ENCODE results near the gene AOPEP. TPM values are rescaled to one million over a fixed set of nuclear protein-coding genes. Genes with fewer than 3 reads are reported as not detected.
"Not testable (repeated sequence)": the region's sequence is repeated elsewhere in the genome, so short reads cannot be mapped to it uniquely, and the experiment has no call there.

Gene AOPEP
- polyA plus RNA-seq, 5 donors: 29.3 to 40.6 (median 37.4) TPM

GRCh38 chr9:94867842-94868312 is 141.4 kb downstream of the AOPEP start:
- DNase-seq: peak in 1 of 2 donors; percentile 50

- no peak for DNase-seq
Measured at GRCh38 chr9:94868464-94868863, 142.0 kb downstream of the AOPEP start.

GRCh38 chr9:94869415-94869843 is 142.9 kb downstream of the AOPEP start:
- DNase-seq: no peak

GRCh38 chr9:94870465-94870792 is 143.9 kb downstream of the AOPEP start:
- DNase-seq: no peak

GRCh38 chr9:94870793-94871558 is 144.5 kb downstream of the AOPEP start:
- DNase-seq: no peak

- DNase-seq: no peak
Measured at GRCh38 chr9:94872083-94872833, 145.8 kb downstream of the AOPEP start.

GRCh38 chr9:94872891-94873511 is 146.5 kb downstream of the AOPEP start:
- no peak for DNase-seq

- no peak for DNase-seq
Measured at GRCh38 chr9:94874316-94874715, 147.8 kb downstream of the AOPEP start.

- no peak for DNase-seq
Measured at GRCh38 chr9:94875300-94876020, 149.0 kb downstream of the AOPEP start.

GRCh38 chr9:94878804-94879203 is 152.3 kb downstream of the AOPEP start:
- DNase-seq: not testable (repeated sequence)

GRCh38 chr9:94879230-94879629 is 152.7 kb downstream of the AOPEP start:
- no peak for DNase-seq

- no peak for DNase-seq
Measured at GRCh38 chr9:94881023-94881422, 154.5 kb downstream of the AOPEP start.

GRCh38 chr9:94881454-94881853 is 155.0 kb downstream of the AOPEP start:
- DNase-seq: no peak

GRCh38 chr9:94881940-94882339 is 155.4 kb downstream of the AOPEP start:
- DNase-seq: no peak

- DNase-seq: peak in 1 of 2 donors; percentile 70
Measured at GRCh38 chr9:94882966-94883641, 156.6 kb downstream of the AOPEP start.

GRCh38 chr9:94885854-94886447 is 159.5 kb downstream of the AOPEP start:
- no peak for DNase-seq

GRCh38 chr9:94887721-94888120 is 161.2 kb downstream of the AOPEP start:
- DNase-seq: no peak

GRCh38 chr9:94888775-94889174 is 162.3 kb downstream of the AOPEP start:
- no peak for DNase-seq

- no peak for DNase-seq
Measured at GRCh38 chr9:94889628-94890027, 163.1 kb downstream of the AOPEP start.

GRCh38 chr9:94891183-94891582 is 164.7 kb downstream of the AOPEP start:
- DNase-seq: no peak

- no peak for DNase-seq
Measured at GRCh38 chr9:94892675-94893074, 166.2 kb downstream of the AOPEP start.
